ENCODE data around the gene FRMD6.

The FRMD6 gene

GRCh38 chr14:51666070-51666469 is 14.4 kb downstream of the FRMD6 start:
- H3K4me1 ChIP-seq (ENCODE audit: control insufficient read depth, low read length), result no peaks in the 10 kb centered on the region
- H3K9me3 ChIP-seq (ENCODE audit: control insufficient read depth, insufficient read depth, low read length), result no peaks in the 10 kb centered on the region
- H4K20me1 ChIP-seq (ENCODE audit: control insufficient read depth, insufficient read depth, low read depth, low read length), result no peaks in the 10 kb centered on the region
- no peaks in the 10 kb centered on the region for H3K36me3 ChIP-seq (ENCODE audit: control insufficient read depth, low read length)
- no peaks in the 10 kb centered on the region for H3K79me2 ChIP-seq (ENCODE audit: control insufficient read depth, low read length)
- no peak overlapping the region for H3K4me2 ChIP-seq (ENCODE audit: low read length)
- no peak overlapping the region for H3K4me3 ChIP-seq (ENCODE audit: low read length)
- TF ChIP-seq EZH2phosphoT487 (IDR thresholded peaks at IDR 0.05; ENCODE audit: borderline replicate concordance, low read length), result no peak
- TF ChIP-seq CTCF (IDR thresholded peaks at IDR 0.05; ENCODE audit: low read depth, low read length, poor library complexity, severe bottlenecking), result no peak
- H3K27me3 ChIP-seq (ENCODE audit: control insufficient read depth, low read length), result no peaks in the 10 kb centered on the region
- no peak overlapping the region for H3K27ac ChIP-seq (ENCODE audit: low read depth, low read length)
- H3K9me2 ChIP-seq (replicated peaks; ENCODE audit: control insufficient read depth, low read length), result no peaks in the 10 kb centered on the region; the same call in 1 of the 2 replicates
- H3F3A ChIP-seq (ENCODE audit: control insufficient read depth, insufficient read depth), result no peaks in the 10 kb centered on the region

GRCh38 chr14:51666826-51667225 is 15.1 kb downstream of the FRMD6 start:
- Histone ChIP-seq H3K79me2 (ENCODE audit: control insufficient read depth, low read length) (no peaks in the 10 kb centered on the region), H3K4me3 (ENCODE audit: low read length) (no peak overlapping the region), H3K4me1 (ENCODE audit: control insufficient read depth, low read length) (no peaks in the 10 kb centered on the region), H3K27me3 (ENCODE audit: control insufficient read depth, low read length) (peaks cover 4% of the 10 kb centered on the region; the same call in 1 of the 2 replicates), H4K20me1 (ENCODE audit: control insufficient read depth, insufficient read depth, low read depth, low read length) (no peaks in the 10 kb centered on the region), H3K36me3 (ENCODE audit: control insufficient read depth, low read length) (no peaks in the 10 kb centered on the region), H3K4me2 (ENCODE audit: low read length) (no peak overlapping the region), H3K9me3 (ENCODE audit: control insufficient read depth, insufficient read depth, low read length) (no peaks in the 10 kb centered on the region), H3F3A (ENCODE audit: control insufficient read depth, insufficient read depth) (no peaks in the 10 kb centered on the region), H3K27ac (ENCODE audit: low read depth, low read length) (no peak overlapping the region), H3K9me2 (replicated peaks; ENCODE audit: control insufficient read depth, low read length) (no peaks in the 10 kb centered on the region; the same call in 1 of the 2 replicates)
- no peak for TF ChIP-seq CTCF (IDR thresholded peaks at IDR 0.05; ENCODE audit: low read depth, low read length, poor library complexity, severe bottlenecking)
- TF ChIP-seq EZH2phosphoT487 (IDR thresholded peaks at IDR 0.05; ENCODE audit: borderline replicate concordance, low read length), result no peak

- H3K4me1 ChIP-seq (ENCODE audit: control insufficient read depth, low read length), result no peaks in the 10 kb centered on the region
- H3K27me3 ChIP-seq (ENCODE audit: control insufficient read depth, low read length), result peaks cover 8% of the 10 kb centered on the region; the same call in 1 of the 2 replicates
- no peak overlapping the region for H3K27ac ChIP-seq (ENCODE audit: low read depth, low read length)
- H4K20me1 ChIP-seq (ENCODE audit: control insufficient read depth, insufficient read depth, low read depth, low read length), result no peaks in the 10 kb centered on the region
- no peaks in the 10 kb centered on the region for H3K36me3 ChIP-seq (ENCODE audit: control insufficient read depth, low read length)
- no peak overlapping the region for H3K4me3 ChIP-seq (ENCODE audit: low read length)
- H3K4me2 ChIP-seq (ENCODE audit: low read length), result no peak overlapping the region
- no peaks in the 10 kb centered on the region; the same call in 1 of the 2 replicates for H3K9me3 ChIP-seq (ENCODE audit: control insufficient read depth, insufficient read depth, low read length)
- H3K9me2 ChIP-seq (replicated peaks; ENCODE audit: control insufficient read depth, low read length), result no peaks in the 10 kb centered on the region; the same call in 1 of the 2 replicates
- TF ChIP-seq EZH2phosphoT487 (IDR thresholded peaks at IDR 0.05; ENCODE audit: borderline replicate concordance, low read length) (no peak), CTCF (IDR thresholded peaks at IDR 0.05; ENCODE audit: low read depth, low read length, poor library complexity, severe bottlenecking) (no peak)
- H3K79me2 ChIP-seq (ENCODE audit: control insufficient read depth, low read length), result no peaks in the 10 kb centered on the region
- H3F3A ChIP-seq (ENCODE audit: control insufficient read depth, insufficient read depth), result no peaks in the 10 kb centered on the region
These were observed 17.2 kb downstream of the FRMD6 start for GRCh38 chr14:51668870-51669269.

Measured in DOHH2 (cell line).